NB4 (cell line): Measurements from ENCODE around the gene JOSD2.
A peak's percentile ranks its signal among the peaks of the same experiment; 100 is the strongest.

Source experiments
- DNase-seq: peaks from one replicate; pipeline ENCODE4 v3.0.0; 2010; ENCODE audit warnings: low read depth
- H3K4me3 ChIP-seq: one replicate; pipeline ENCODE4 v1.5.1; 2011; ENCODE audit warnings: mild to moderate bottlenecking, low read depth, low read length, moderate library complexity
- MYC ChIP-seq: IDR thresholded peaks from 2 replicates; pipeline ENCODE4 v1.6.1; 2011; ENCODE audit warnings: low read depth, low read length
- POLR2A ChIP-seq: IDR thresholded peaks from 2 replicates; pipeline ENCODE4 v1.6.1; 2011; ENCODE audit warnings: mild to moderate bottlenecking; ENCODE audit not compliant: insufficient read length; ENCODE audit errors: extremely low read depth
- TF ChIP-seq, protein P1 (sequence below): IDR thresholded peaks from one replicate; pipeline ENCODE4 v1.5.1; 2012; ENCODE audit warnings: low read depth, low read length
- TF ChIP-seq, protein P2 (sequence below): IDR thresholded peaks from 2 replicates; pipeline ENCODE4 v1.6.1; 2011; ENCODE audit warnings: low read depth, low read length

JOSD2 gene

DNA sequence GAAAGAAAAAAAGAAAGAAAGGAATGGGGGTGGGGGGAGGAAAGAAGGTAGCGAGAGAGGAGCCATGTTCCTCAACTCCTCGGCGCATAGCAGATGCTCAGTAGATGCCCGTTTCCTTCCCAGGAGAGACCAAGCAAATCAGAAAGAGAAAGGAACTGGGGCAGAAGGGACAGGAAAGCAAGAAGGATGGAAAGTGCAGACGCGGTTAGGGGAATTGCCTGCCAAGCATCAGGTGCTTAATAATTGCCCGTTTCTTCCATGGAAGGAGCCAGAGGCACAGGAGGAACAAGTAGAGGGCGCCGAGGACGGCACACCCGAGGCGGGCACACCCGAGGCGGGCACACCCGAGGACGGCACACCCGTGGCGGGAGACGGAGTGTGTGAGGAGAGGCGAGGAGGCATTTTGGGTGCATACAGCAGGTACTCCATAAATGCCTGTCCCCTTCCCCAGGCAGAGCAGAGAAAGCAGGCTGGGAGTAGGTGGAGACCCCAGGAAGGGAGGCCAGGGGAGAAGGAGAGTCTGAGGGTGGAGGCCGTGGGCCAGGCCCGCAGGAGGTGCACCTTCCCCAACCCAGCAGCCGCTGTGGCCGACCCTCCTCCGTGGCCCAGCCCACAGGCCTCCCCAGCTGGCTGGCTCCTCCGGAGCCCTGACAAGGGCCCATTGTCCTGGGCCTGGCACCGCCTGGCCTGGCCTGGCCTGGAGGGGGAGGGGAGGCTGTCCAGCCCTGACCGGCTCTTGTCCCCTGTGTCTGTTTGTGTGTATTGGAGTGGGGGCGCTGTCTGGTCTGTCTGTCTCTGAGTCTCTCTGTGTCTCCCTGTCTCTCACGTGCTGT lies 14.6 kb downstream of the JOSD2 start:
- no peak for DNase-seq
- TF ChIP-seq MYC, result no peak
- TF ChIP-seq, protein P1, sequence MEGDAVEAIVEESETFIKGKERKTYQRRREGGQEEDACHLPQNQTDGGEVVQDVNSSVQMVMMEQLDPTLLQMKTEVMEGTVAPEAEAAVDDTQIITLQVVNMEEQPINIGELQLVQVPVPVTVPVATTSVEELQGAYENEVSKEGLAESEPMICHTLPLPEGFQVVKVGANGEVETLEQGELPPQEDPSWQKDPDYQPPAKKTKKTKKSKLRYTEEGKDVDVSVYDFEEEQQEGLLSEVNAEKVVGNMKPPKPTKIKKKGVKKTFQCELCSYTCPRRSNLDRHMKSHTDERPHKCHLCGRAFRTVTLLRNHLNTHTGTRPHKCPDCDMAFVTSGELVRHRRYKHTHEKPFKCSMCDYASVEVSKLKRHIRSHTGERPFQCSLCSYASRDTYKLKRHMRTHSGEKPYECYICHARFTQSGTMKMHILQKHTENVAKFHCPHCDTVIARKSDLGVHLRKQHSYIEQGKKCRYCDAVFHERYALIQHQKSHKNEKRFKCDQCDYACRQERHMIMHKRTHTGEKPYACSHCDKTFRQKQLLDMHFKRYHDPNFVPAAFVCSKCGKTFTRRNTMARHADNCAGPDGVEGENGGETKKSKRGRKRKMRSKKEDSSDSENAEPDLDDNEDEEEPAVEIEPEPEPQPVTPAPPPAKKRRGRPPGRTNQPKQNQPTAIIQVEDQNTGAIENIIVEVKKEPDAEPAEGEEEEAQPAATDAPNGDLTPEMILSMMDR, result no peak
- TF ChIP-seq POLR2A, result no peak
- TF ChIP-seq, protein P2, sequence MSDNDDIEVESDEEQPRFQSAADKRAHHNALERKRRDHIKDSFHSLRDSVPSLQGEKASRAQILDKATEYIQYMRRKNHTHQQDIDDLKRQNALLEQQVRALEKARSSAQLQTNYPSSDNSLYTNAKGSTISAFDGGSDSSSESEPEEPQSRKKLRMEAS, result no peak
- H3K4me3 ChIP-seq, result no peak overlapping the region

DNA sequence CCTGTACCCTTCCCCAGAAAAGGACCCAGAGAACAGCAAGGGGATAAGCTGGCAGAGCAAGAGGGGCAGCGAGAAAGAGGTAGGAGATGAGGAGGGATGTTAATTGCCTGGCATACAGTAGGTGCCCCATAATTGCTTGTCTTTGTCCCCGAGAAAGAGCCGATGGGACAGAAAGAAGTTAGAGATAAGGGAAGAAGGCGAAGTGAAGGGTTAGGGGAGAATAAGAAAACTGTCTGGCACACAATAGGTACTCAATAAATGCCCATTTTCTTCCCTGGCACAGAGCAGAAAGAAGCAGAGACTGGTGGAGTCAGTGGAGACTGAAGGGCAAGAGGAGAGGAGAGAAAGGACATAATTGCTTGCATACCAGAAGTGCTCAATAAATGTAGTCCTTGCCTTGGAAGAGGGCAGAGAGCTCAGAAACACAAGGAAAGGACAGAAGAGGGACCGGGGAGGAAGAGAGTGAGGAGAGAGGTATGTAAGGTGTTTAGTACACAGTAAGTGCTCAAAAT lies 15.9 kb downstream of the JOSD2 start:
- H3K4me3 ChIP-seq, result no peak overlapping the region
- TF ChIP-seq, protein P2, result no peak
- TF ChIP-seq, protein P1, result no peak
- TF ChIP-seq POLR2A, result no peak
- no peak for TF ChIP-seq MYC
- no peak for DNase-seq

DNA sequence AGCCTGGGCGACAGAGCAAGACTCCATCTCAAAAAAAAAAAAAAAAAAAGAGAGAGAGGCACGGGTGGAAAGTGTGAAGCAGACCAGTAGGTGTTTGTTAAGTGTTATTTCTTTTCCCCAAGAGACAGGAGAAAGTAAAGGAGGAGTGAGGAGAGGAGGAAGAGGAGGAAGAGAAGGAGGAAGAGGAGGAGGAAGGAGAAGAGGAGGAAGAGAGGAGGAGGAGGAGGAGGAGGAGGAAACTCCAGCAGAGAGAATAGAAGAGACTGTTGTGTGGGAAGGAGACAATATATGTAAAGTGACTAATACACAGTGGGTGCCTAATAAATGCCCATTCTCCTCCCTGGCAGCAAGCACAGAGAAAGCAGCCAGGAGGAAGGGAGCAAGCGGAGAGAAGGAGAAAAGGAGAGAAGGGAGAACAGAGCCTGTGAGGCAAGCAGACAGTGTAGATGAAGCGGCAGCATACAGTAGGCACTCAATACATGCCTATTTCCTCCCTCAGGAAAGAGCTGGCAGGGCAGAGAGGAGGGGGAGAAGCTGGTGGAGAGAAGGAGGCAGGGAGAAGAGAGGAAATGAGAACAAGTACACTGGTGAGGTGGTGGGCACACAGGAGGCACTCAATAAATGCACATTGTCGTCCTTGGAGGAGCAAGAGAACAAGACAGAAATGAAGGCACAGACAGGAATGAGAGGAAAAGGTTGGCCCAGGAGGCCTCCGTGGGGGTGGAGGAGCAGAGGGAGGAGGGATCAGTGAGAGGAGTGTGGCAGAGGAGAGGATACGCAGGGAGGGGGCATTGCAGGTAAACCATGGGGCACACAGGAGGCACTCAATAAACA lies 16.6 kb downstream of the JOSD2 start:
- H3K4me3 ChIP-seq, result no peak overlapping the region
- DNase-seq, result no peak
- TF ChIP-seq MYC (no peak), POLR2A (no peak)
- TF ChIP-seq, protein P1, result no peak
- TF ChIP-seq, protein P2, result no peak

DNA sequence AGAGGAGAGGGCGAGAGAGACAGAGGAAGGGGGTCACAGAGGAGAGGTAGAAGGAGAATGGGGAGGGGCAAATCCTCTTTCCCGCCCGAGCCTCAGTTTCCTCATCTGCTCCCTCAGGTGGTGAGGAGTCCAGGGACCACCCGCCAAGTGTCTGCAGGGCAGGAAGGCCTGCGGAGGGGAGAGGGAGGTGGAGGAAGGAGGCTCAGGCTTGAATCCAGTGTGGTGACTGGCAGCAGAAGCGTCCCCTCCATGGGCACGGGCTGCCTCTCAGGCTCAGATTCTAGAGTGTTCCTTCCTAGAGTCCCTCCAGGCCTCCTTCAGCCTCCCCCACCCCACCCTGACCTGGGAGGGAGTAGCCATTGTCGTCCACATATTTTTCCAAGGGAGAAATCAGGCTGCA lies 17.8 kb downstream of the JOSD2 start:
- DNase-seq, result no peak
- H3K4me3 ChIP-seq, result no peak overlapping the region
- TF ChIP-seq POLR2A, result no peak
- TF ChIP-seq, protein P2, result no peak
- TF ChIP-seq, protein P1, result no peak
- TF ChIP-seq MYC, result no peak

DNA sequence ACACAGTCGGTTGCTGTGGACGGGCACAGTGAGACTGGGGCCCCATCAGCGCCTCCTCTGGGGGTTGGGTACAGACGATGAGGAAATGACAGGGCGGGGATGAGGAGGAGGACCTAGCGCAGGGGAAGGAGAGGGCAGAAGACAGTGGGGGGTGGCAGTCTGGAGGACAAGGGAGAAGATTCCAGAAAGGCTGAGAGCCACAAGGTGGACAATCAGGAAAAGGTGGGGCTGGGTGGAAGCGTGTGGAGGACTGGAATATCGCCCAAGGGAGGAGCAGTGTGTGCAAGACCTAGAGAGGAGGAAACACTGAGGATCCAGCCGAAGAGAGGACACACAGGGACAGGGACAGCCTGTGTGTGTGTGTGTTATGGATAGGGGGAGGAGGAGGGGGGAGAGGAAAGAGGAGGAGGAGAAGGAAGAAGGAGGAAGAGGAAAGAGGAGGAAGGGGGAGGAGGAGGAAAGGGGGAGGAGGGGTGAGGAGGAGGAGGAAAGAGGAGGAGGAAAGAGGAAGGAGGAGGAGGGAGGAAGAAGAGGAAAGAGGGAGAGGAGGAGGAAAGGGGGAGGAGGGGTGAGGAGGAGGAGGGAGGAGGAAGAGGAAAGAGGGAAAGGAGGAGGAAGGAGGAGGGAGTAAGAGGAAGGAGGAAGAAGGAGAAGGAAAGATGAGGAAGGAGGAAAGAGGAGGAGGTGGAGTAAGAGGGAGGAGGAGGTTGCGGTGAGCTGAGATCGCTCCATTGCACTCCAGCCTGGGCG lies 18.5 kb downstream of the JOSD2 start:
- DNase-seq, result peak; percentile 46
- no peak overlapping the region for H3K4me3 ChIP-seq
- TF ChIP-seq, protein P1, result no peak
- TF ChIP-seq, protein P2, result no peak
- TF ChIP-seq POLR2A (no peak), MYC (no peak)
